Esophagus muscularis mucosa (tissue), 4 donors: Measurements from ENCODE around the gene FBXL19. TPM values are rescaled to one million over a fixed set of nuclear protein-coding genes. Genes with fewer than 3 reads are reported as not detected.

Source experiments
- DNase-seq: peaks from one replicate; pipeline ENCODE4 v3.0.0-alpha.2; 2017; ENCODE audit errors: extremely low spot score
- H3K27ac ChIP-seq, 4 donors: fragments of 200-600 bp; sonication (generic); replicated peaks in 1 of 4; 1 replicate in 3 of 4; 2 replicates in 1 of 4; pipeline ENCODE4 v1.5.1; 2016 to 2019; ENCODE audit warnings: mild to moderate bottlenecking in 1 of 4
- H3K27me3 ChIP-seq, 4 donors: fragments of 200-600 bp; sonication (generic); one replicate each; pipeline versions ENCODE4 v1.5.1 to v1.6.0; 2016 to 2019
- H3K36me3 ChIP-seq, 4 donors: fragments of 200-600 bp; sonication (generic); one replicate each; pipeline ENCODE4 v1.5.1; 2016 to 2019
- H3K4me1 ChIP-seq, 4 donors: fragments of 200-600 bp; sonication (generic); one replicate each; pipeline ENCODE4 v1.5.1; 2016 to 2019
- H3K4me3 ChIP-seq, 4 donors: fragments of 200-600 bp; sonication (generic); 1 replicate in 2 of 4; 2 replicates in 2 of 4; pipeline ENCODE4 v1.5.1; 2016 to 2019; ENCODE audit warnings: mild to moderate bottlenecking in 4 of 4, moderate library complexity in 1 of 4
- H3K9me3 ChIP-seq, 4 donors: fragments of 200-600 bp; sonication (generic); 1 replicate in 3 of 4; 2 replicates in 1 of 4; pipeline ENCODE4 v1.5.1; 2016 to 2019
- CTCF ChIP-seq, 3 experiments: fragments of 200-600 bp in 2 of 3; fragments of 450-650 bp in 1 of 3; sonication (generic) in 2 of 3; IDR thresholded peaks; one replicate each; pipeline ENCODE4 v1.5.1; 2017 to 2019; ENCODE audit warnings: antibody characterized with exemption in 3 of 3, mild to moderate bottlenecking in 2 of 3, moderate library complexity in 1 of 3
- EP300 ChIP-seq: sonication (generic); formaldehyde crosslinking; IDR thresholded peaks from one replicate; pipeline ENCODE4 v1.6.1; 2017; ENCODE audit warnings: antibody characterized with exemption
- POLR2A ChIP-seq: fragments of 450-650 bp; IDR thresholded peaks from one replicate; pipeline ENCODE4 v1.6.1; 2017; ENCODE audit warnings: antibody characterized with exemption, moderate library complexity, mild to moderate bottlenecking, low read depth
- POLR2AphosphoS5 ChIP-seq, 2 donors: sonication (generic); formaldehyde crosslinking; IDR thresholded peaks; one replicate each; pipeline ENCODE4 v1.6.1; 2017; ENCODE audit warnings: antibody characterized with exemption in 2 of 2
- WGBS: methylation state at CpG from one replicate; pipeline ENCODE4 v1.1.5; 2018; 5-methylcytosine and 5-hydroxymethylcytosine counted together
- intact Hi-C: fragments of 100-400 bp; cut with DNase I; formaldehyde crosslinking; loops from one replicate; pipeline ENCODE4 v1.15.1; 2023
- total RNA-seq, 4 donors: library from RNA; depleted of rRNA; stranded (reverse); fragments of >200 nt; gene quantifications; one replicate each; pipeline versions ENCODE4 v1.1.0 to v1.2.1, GENCODE V29; 2016

FBXL19 gene, protein sequence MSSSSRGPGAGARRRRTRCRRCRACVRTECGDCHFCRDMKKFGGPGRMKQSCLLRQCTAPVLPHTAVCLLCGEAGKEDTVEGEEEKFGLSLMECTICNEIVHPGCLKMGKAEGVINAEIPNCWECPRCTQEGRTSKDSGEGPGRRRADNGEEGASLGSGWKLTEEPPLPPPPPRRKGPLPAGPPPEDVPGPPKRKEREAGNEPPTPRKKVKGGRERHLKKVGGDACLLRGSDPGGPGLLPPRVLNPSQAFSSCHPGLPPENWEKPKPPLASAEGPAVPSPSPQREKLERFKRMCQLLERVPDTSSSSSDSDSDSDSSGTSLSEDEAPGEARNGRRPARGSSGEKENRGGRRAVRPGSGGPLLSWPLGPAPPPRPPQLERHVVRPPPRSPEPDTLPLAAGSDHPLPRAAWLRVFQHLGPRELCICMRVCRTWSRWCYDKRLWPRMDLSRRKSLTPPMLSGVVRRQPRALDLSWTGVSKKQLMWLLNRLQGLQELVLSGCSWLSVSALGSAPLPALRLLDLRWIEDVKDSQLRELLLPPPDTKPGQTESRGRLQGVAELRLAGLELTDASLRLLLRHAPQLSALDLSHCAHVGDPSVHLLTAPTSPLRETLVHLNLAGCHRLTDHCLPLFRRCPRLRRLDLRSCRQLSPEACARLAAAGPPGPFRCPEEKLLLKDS
- total RNA-seq: 10 to 100 TPM; 12.1 to 28.1 (median 17.7) TPM

DNA sequence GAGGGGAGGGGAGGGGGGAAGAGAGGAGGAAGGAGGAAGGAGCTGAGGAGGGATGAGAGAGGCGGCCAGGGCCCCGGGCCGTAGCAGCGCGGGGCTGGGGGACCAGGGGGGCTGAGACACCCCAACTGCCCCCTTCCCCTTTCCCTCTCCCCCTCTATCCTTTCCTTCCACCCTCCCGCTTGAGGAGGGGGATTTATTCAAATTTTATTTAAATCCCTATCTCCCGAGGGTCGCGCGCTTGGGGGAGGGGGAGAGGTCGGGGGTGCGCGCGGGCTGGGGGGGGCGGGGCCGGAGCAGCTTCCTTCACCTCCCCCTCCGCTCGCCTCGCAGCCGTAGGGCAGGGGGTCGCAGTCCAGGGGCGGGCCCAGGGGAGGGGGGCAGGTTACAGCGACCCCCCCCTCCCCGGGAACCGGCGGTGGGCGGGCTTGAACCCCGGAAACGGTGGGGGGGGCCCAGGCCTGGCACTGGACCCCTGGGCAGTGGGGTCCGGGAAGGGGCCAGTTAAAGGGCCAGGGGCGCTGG, at the start of gene FBXL19:
Gene FBXL19 (plus strand): TSS at position 19 of the 522 bp plus-strand sequence. CDS start 2,183 bp downstream, outside the sequence.
- Histone ChIP-seq H3K4me3 (peak within 1 kb of the TSS; percentile 62 to 83 (median 76)), H3K9me3 (no peaks in the 10 kb centered on the region), H3K4me1 (peaks cover 21 to 61% (median 44%) of the 10 kb centered on the region in 4 donors), H3K27me3 (no peaks in the 10 kb centered on the region), H3K27ac (peak within 1 kb of the TSS; percentile 87 to 96 (median 94)), H3K36me3 (peaks cover 0 to 30% (median 12%) of the 10 kb centered on the region in 4 donors)
- no peak for DNase-seq
- TF ChIP-seq CTCF (IDR thresholded peaks at IDR 0.05): no peak
- TF ChIP-seq POLR2AphosphoS5 (IDR thresholded peaks at IDR 0.05): no peak
- TF ChIP-seq EP300: no peak
- no peak for TF ChIP-seq POLR2A
- intact Hi-C loops: no loop called here
- WGBS: 3% methylated on average over 10 of the region's 31 CpGs

DNA sequence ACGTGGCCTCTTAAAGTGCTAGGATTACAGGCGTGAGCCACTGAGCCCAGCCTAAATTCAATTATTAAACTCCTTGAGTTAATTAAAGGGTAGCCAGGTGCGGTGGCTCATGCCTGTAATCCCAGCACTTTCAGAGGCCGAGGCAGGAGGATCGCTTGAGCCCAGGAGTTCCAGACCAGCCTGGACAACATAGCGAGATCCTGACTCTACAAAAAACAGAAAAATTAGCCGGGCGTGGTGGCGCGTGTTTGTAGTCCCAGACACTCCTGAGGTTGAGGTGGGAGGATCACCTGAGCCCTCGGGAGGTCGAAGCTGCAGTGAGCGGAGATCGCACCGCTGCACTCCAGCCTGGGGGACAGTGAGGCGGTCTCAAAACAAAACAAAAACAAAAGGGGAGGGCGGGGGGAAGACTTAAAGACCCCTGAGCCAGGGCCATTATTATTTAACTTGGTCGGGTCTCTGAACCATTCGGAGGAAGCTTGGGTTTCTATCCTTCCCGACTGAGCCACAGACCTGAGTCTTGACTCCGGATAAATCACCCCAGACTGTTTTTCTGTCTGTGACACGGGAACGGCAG, 49.0 kb upstream of the FBXL19 start:
- intact Hi-C loops: loop anchor here (2.0 kb wide), 1 partner anchor 30 kb away; no protein-coding TSS in a partner anchor
- WGBS: 26% methylated on average over 23 of the region's 23 CpGs
- Histone ChIP-seq H3K4me1 (peaks cover 20 to 38% (median 30%) of the 10 kb centered on the region in 4 donors), H3K4me3 (peak overlapping the region; percentile 65 to 96 (median 74)), H3K36me3 (peaks cover 0 to 15% (median 9%) of the 10 kb centered on the region in 4 donors), H3K27me3 (no peaks in the 10 kb centered on the region), H3K9me3 (no peaks in the 10 kb centered on the region), H3K27ac (peak overlapping the region; percentile 78 to 91 (median 87))
- DNase-seq: no peak
- no peak for TF ChIP-seq CTCF (IDR thresholded peaks at IDR 0.05)
- no peak for TF ChIP-seq POLR2AphosphoS5 (IDR thresholded peaks at IDR 0.05)
- TF ChIP-seq POLR2A: no peak
- no peak for TF ChIP-seq EP300

DNA sequence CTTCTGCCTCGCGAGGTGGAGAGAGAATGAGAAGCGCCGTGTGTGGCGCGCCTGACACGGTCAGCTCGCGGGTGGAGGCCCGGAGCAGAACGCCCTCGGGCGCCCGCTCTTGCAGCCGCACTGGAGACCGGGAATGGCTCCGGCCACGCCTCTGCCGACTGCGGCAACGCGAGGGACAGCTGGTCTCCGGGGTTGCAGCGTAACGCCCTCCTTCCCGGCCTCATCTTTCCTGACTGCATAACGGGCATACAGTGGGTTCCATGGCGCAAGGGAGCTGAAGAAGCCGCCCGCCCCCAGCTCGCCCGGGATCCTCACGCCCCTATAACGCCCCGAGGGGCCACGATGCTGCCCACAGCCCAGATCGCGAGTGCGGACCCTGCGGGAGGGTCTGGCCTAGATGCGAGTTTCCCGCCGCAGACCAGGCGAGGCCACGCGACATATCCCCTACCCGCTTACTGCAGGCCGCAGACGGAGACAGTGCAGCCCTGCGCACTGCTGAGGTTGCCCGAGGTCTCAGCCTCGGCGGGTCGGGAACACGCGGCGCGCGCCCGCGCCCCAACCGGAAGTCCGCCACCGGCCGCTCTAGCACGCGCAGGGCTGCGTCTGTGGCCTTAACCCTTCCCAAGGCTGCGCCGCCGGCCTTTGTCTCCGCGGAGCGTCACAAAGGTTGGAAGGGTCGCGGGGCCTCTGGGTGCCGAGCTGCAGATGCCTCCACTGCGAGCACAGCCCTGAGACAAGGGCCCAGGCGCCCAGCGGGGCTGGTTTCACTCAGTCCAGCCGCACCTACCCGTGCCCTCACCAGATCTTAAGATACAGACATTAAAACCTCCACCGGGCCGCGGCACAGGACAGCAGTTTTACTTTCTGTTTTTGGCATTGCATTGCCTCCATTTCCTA, 48.3 kb upstream of the FBXL19 start:
- peaks cover 0 to 21% (median 11%) of the 10 kb centered on the region in 4 donors for H3K36me3 ChIP-seq
- peak overlapping the region; percentile 78 to 91 (median 87) for H3K27ac ChIP-seq
- DNase-seq: peak; percentile 95
- no peaks in the 10 kb centered on the region for H3K27me3 ChIP-seq
- H3K4me3 ChIP-seq: peak overlapping the region; percentile 65 to 96 (median 74)
- no peak for TF ChIP-seq CTCF (IDR thresholded peaks at IDR 0.05)
- no peak for TF ChIP-seq EP300
- TF ChIP-seq POLR2A: peak; percentile 29
- peak; percentile 89 for TF ChIP-seq POLR2AphosphoS5 (IDR thresholded peaks at IDR 0.05)
- intact Hi-C loops: loop anchor here (2.0 kb wide), 1 partner anchor 30 kb away; no protein-coding TSS in a partner anchor
- H3K9me3 ChIP-seq: no peaks in the 10 kb centered on the region
- peaks cover 20 to 38% (median 30%) of the 10 kb centered on the region in 4 donors for H3K4me1 ChIP-seq
- WGBS: 0% methylated on average over 19 of the region's 85 CpGs
